Measurements from ENCODE around the gene GFAP. TPM values are rescaled to one million over a fixed set of nuclear protein-coding genes. Genes with fewer than 3 reads are reported as not detected.

GFAP gene
- total RNA-seq, 4 donors from 2014 or later, result 0.25 TPM; not detected in 3

GRCh38 chr17:44928950-44929720, 13.8 kb upstream of the GFAP start:
- intact Hi-C loops (cut with DNase I; ENCODE audit: low total_unique reads), result no loop called here
- H3K4me3 ChIP-seq (ENCODE audit: low read depth, poor library complexity, severe bottlenecking), result no peak overlapping the region
- no peak for TF ChIP-seq POLR2A (IDR thresholded peaks at IDR 0.05)
- TF ChIP-seq CTCF (IDR thresholded peaks at IDR 0.05), result no peak
- no peak for DNase-seq (ENCODE audit: low spot score in 2 of 2)
- WGBS, 2 donors, result 90% methylated on average over 7 of the region's 7 CpGs

- intact Hi-C loops (cut with DNase I; ENCODE audit: low total_unique reads), result no loop called here
- TF ChIP-seq CTCF (IDR thresholded peaks at IDR 0.05) (no peak), POLR2A (IDR thresholded peaks at IDR 0.05) (no peak)
- 94 to 95% methylated on average over 10 to 13 of the region's 15 CpGs for WGBS, 2 donors
- DNase-seq (ENCODE audit: low spot score in 2 of 2), result no peak
- H3K4me3 ChIP-seq (ENCODE audit: low read depth, poor library complexity, severe bottlenecking), result no peak overlapping the region
Measured at GRCh38 chr17:44928136-44928535, 12.8 kb upstream of the GFAP start.

- intact Hi-C loops (cut with DNase I; ENCODE audit: low total_unique reads), result no loop called here
- DNase-seq (ENCODE audit: low spot score in 2 of 2), result no peak
- TF ChIP-seq POLR2A (IDR thresholded peaks at IDR 0.05), result no peak
- no peak for TF ChIP-seq CTCF (IDR thresholded peaks at IDR 0.05)
- no peak overlapping the region for H3K4me3 ChIP-seq (ENCODE audit: low read depth, poor library complexity, severe bottlenecking)
- 96 to 97% methylated on average over 3 of the region's 3 CpGs for WGBS, 2 donors
Measured at GRCh38 chr17:44927696-44928095, 12.4 kb upstream of the GFAP start.

GRCh38 chr17:44926821-44927525, 11.7 kb upstream of the GFAP start:
- DNase-seq (ENCODE audit: low spot score in 2 of 2), result no peak
- H3K4me3 ChIP-seq (ENCODE audit: low read depth, poor library complexity, severe bottlenecking), result no peak overlapping the region
- intact Hi-C loops (cut with DNase I; ENCODE audit: low total_unique reads), result no loop called here
- 91% methylated on average over 14 to 15 of the region's 15 CpGs for WGBS, 2 donors
- TF ChIP-seq CTCF (IDR thresholded peaks at IDR 0.05), result no peak
- TF ChIP-seq POLR2A (IDR thresholded peaks at IDR 0.05), result no peak

- no peak overlapping the region for H3K4me3 ChIP-seq (ENCODE audit: low read depth, poor library complexity, severe bottlenecking)
- intact Hi-C loops (cut with DNase I; ENCODE audit: low total_unique reads), result no loop called here
- 96 to 97% methylated on average over 18 of the region's 18 CpGs for WGBS, 2 donors
- TF ChIP-seq POLR2A (IDR thresholded peaks at IDR 0.05) (no peak), CTCF (IDR thresholded peaks at IDR 0.05) (no peak)
- no peak for DNase-seq (ENCODE audit: low spot score in 2 of 2)
Measured at GRCh38 chr17:44925731-44926697, 10.7 kb upstream of the GFAP start.
